HEK293T (cell line): Measurements from ENCODE around the gene OGG1.

Experiments used
- ARNT ChIP-seq: fragments of 450-650 bp; IDR thresholded peaks from 2 replicates; pipeline ENCODE4 v1.6.1; 2017; ENCODE audit warnings: mild to moderate bottlenecking
- BHLHE40 ChIP-seq: fragments of 450-650 bp; IDR thresholded peaks from 2 replicates; pipeline ENCODE4 v1.6.1; 2016; ENCODE audit warnings: mild to moderate bottlenecking, moderate library complexity, borderline replicate concordance
- ELF4 ChIP-seq: fragments of 450-650 bp; IDR thresholded peaks from 2 replicates; pipeline ENCODE4 v1.6.1; 2017; ENCODE audit warnings: antibody characterized with exemption
- FOXA1 ChIP-seq: fragments of 450-650 bp; IDR thresholded peaks from 2 replicates; pipeline ENCODE4 v1.6.1; 2016; ENCODE audit warnings: mild to moderate bottlenecking
- FOXM1 ChIP-seq: fragments of 450-650 bp; IDR thresholded peaks from 2 replicates; pipeline ENCODE4 v1.6.1; 2017; ENCODE audit warnings: mild to moderate bottlenecking, borderline replicate concordance
- LEF1 ChIP-seq: fragments of 450-650 bp; IDR thresholded peaks from 2 replicates; pipeline ENCODE4 v1.6.1; 2017; ENCODE audit warnings: mild to moderate bottlenecking, borderline replicate concordance
- NFRKB ChIP-seq: fragments of 450-650 bp; IDR thresholded peaks from 2 replicates; pipeline ENCODE4 v1.6.1; 2016; ENCODE audit warnings: mild to moderate bottlenecking, moderate library complexity
- PKNOX1 ChIP-seq: fragments of 450-650 bp; IDR thresholded peaks from 2 replicates; pipeline ENCODE4 v1.6.1; 2016
- SP1 ChIP-seq: fragments of 450-650 bp; IDR thresholded peaks from 2 replicates; pipeline ENCODE4 v1.6.1; 2017
- SUZ12 ChIP-seq: fragments of 450-650 bp; IDR thresholded peaks from 2 replicates; pipeline ENCODE4 v1.6.1; 2016; ENCODE audit warnings: mild to moderate bottlenecking
- TARDBP ChIP-seq: fragments of 450-650 bp; IDR thresholded peaks from 2 replicates; pipeline ENCODE4 v1.6.1; 2016
- ZNF384 ChIP-seq: fragments of 450-650 bp; IDR thresholded peaks from 2 replicates; pipeline ENCODE4 v1.6.1; 2016

DNA sequence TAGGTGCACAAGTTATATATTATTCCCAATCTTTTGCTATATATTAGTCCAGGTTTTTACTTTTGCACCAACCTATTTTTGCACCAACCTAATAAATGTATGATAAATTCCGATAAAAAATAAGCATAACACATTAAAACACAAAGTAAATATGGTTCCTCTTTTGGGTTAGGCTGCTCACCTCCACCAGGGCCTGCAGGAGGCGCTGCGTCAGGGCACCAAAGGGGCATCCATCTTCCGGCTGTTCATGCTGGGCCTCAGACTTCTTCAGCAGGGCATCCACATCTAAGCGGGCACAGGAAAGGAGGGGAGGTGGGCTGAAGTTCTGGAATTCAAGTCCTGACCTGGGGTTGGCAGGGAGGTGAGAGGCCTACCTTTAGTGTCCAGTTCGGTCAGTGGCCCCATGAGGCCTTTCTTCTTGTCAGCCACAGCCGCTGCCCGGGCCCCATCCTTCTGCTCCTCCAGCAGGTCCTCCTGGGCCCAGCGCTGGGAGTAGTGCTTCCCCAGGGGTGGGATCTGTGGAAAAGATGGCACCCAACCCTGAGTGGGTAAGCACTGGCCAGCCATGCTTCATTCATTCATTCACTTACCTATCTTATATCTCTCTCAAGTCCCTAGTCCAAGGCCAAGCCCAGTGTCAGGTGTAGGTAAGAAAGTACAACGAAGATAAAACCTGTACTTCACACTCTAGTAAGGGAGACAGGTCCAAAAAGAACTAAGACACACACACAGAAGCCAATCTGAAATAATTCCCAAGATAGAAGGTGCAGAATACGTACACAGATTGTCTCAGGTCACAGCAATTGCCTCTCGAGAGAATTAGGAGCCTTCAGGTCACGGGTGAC is 37.3 kb downstream of the OGG1 start:
- TF ChIP-seq ZNF384 (no peak), FOXM1 (no peak), ARNT (no peak), FOXA1 (no peak), NFRKB (no peak), SP1 (no peak), SUZ12 (no peak), PKNOX1 (no peak), ELF4 (no peak), TARDBP (no peak), LEF1 (no peak), BHLHE40 (no peak)
